GM23338 (cell line): ENCODE data around the gene ZBTB5.

Source experiments
- CREB1 ChIP-seq: fragments of 250-450 bp; sonication (Bioruptor Pico); IDR thresholded peaks from 2 replicates; pipeline ENCODE4 v1.5.0; 2020; ENCODE audit warnings: low read depth, mild to moderate bottlenecking, moderate library complexity
- CTCF ChIP-seq, 2 experiments: fragments of 200-600 bp in 1 of 2; sonication (generic) in 1 of 2; conservative IDR thresholded peaks; 2 replicates each; pipeline versions ENCODE4 v1.5.1 to v1.6.1; 2016 to 2017; ENCODE audit warnings: antibody characterized with exemption in 2 of 2, low read depth in 2 of 2, mild to moderate bottlenecking in 2 of 2, moderate library complexity in 1 of 2
- ETS1 ChIP-seq: IDR thresholded peaks from 2 replicates; pipeline ENCODE4 v1.6.1; 2016; ENCODE audit warnings: antibody characterized with exemption
- EZH2 ChIP-seq: fragments of 200-600 bp; sonication (generic); IDR thresholded peaks from one replicate; pipeline ENCODE4 v1.8.0; 2017; ENCODE audit warnings: antibody characterized with exemption, mild to moderate bottlenecking, low read depth; ENCODE audit not compliant: unreplicated experiment
- EZH2phosphoT487 ChIP-seq: fragments of 200-600 bp; sonication (generic); IDR thresholded peaks from one replicate; pipeline ENCODE4 v1.8.1; 2018; ENCODE audit warnings: antibody characterized with exemption; ENCODE audit not compliant: unreplicated experiment
- JUNB ChIP-seq: IDR thresholded peaks from one replicate; pipeline ENCODE4 v1.6.1; 2016; ENCODE audit warnings: antibody characterized with exemption; ENCODE audit not compliant: unreplicated experiment
- NANOG ChIP-seq: IDR thresholded peaks from 2 replicates; pipeline ENCODE4 v1.6.1; 2016; ENCODE audit warnings: antibody characterized with exemption, borderline replicate concordance
- POLR2AphosphoS5 ChIP-seq: IDR thresholded peaks from 2 replicates; pipeline ENCODE4 v1.6.1; 2016; ENCODE audit warnings: antibody characterized with exemption, low read depth
- REST ChIP-seq: IDR thresholded peaks from one replicate; pipeline ENCODE4 v1.6.1; 2018; ENCODE audit warnings: antibody characterized with exemption; ENCODE audit not compliant: unreplicated experiment

GRCh38 chr9:37468620-37469019 lies 3.4 kb upstream of the ZBTB5 start:
- no peak for TF ChIP-seq ETS1
- TF ChIP-seq EZH2 = no peak
- TF ChIP-seq CTCF (conservative IDR thresholded peaks at IDR 0.05; ENCODE audit: low read depth in 2 of 2) = no peak
- TF ChIP-seq CREB1 (CRISPR knock-in tag) = no peak
- TF ChIP-seq REST = no peak
- no peak; the same call in 1 of the 2 replicates for TF ChIP-seq POLR2AphosphoS5
- TF ChIP-seq EZH2phosphoT487 = no peak
- TF ChIP-seq JUNB = no peak
- no peak for TF ChIP-seq NANOG
